Sigmoid colon (tissue), 7 donors: ENCODE data around the gene TNC. TPM values are rescaled to one million over a fixed set of nuclear protein-coding genes. Genes with fewer than 3 reads are reported as not detected.

Source experiments
- DNase-seq: peaks from one replicate; pipeline ENCODE4 v3.0.0-alpha.2; 2019
- H3K27ac ChIP-seq, 4 donors: fragments of 200-600 bp; sonication (generic); one replicate each; pipeline ENCODE4 v1.5.1; 2016 to 2019; ENCODE audit warnings: mild to moderate bottlenecking in 1 of 4
- H3K27me3 ChIP-seq, 3 donors: fragments of 200-600 bp; sonication (generic); one replicate each; pipeline ENCODE4 v1.5.1; 2019; ENCODE audit warnings: mild to moderate bottlenecking in 1 of 3
- H3K36me3 ChIP-seq, 4 donors: fragments of 200-600 bp; sonication (generic); one replicate each; pipeline ENCODE4 v1.5.1; 2016 to 2019
- H3K4me1 ChIP-seq, 4 donors: fragments of 200-600 bp; sonication (generic); one replicate each; pipeline ENCODE4 v1.5.1; 2017 to 2019
- H3K4me3 ChIP-seq, 4 donors: fragments of 200-600 bp; sonication (generic); one replicate each; pipeline ENCODE4 v1.5.1; 2017 to 2019; ENCODE audit warnings: mild to moderate bottlenecking in 2 of 4, moderate library complexity in 1 of 4
- H3K9me3 ChIP-seq, 4 donors: fragments of 200-600 bp in 3 of 4; sonication (generic) in 3 of 4; one replicate each; pipeline versions ENCODE4 v1.5.1 to v1.6.1; 2013 to 2019
- EP300 ChIP-seq, 4 donors: sonication (generic); formaldehyde crosslinking; IDR thresholded peaks; one replicate each; pipeline ENCODE4 v1.6.1; 2017; ENCODE audit warnings: antibody characterized with exemption in 4 of 4
- POLR2A ChIP-seq, 2 donors: fragments of 450-650 bp; IDR thresholded peaks; one replicate each; pipeline ENCODE4 v1.6.1; 2016; ENCODE audit warnings: antibody characterized with exemption in 2 of 2, mild to moderate bottlenecking in 2 of 2, moderate library complexity in 2 of 2
- POLR2AphosphoS5 ChIP-seq, 4 donors: sonication (generic); formaldehyde crosslinking; IDR thresholded peaks; one replicate each; pipeline ENCODE4 v1.6.1; 2017; ENCODE audit warnings: antibody characterized with exemption in 4 of 4
- WGBS, 2 donors: extraction: QIAGEN DNeasy Blood & Tissue Kit; methylation state at CpG; one replicate each; pipeline ENCODE4 v1.1.7; 2013; 5-methylcytosine and 5-hydroxymethylcytosine counted together
- intact Hi-C: fragments of 100-400 bp; cut with DNase I; formaldehyde crosslinking; loops from one replicate; pipeline ENCODE4 v1.15.1; 2023
- polyA plus RNA-seq, 3 donors: library from polyadenylated mRNA; stranded (reverse); fragments of 200-250 nt; gene quantifications; one replicate each; pipeline ENCODE4 v1.2.3, GENCODE V29; 2013
- total RNA-seq, 4 donors: library from RNA; depleted of rRNA; stranded (reverse); fragments of >200 nt; gene quantifications; one replicate each; pipeline ENCODE4 v1.1.0, GENCODE V29; 2016
- TF ChIP-seq, protein P1 (sequence below), 4 experiments: fragments of 450-650 bp in 3 of 4; fragments of 200-600 bp in 1 of 4; IDR thresholded peaks; one replicate each; pipeline ENCODE4 v1.5.1; 2016 to 2019; ENCODE audit warnings: antibody characterized with exemption in 4 of 4, mild to moderate bottlenecking in 3 of 4, moderate library complexity in 2 of 4
- donor health status: healthy with polysubstance abuse.
- donor health status: Bipolar disorder and iron deficiency.
- donor health status: healthy.

Gene TNC
- total and polyA plus RNA-seq, 7 donors = 0.69 to 742 (median 127) TPM

DNA sequence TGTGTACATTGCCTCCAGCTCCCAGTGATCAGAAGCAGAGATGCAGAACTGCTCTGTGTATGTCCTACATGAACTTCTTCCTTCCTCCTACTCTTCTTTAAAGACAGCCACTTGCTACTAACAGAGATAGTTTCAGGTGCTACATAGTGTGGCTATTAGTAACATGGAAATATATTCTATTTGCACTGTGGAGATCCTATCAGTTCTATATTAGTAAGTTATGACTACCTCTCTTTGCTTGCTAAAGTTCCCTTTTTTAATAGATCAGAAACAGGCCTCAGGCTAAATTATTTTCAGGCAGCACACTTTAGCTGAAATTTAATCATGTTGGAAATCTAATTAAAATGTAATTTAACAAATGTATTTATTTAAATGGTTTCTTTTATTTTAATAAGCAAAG is 123.2 kb downstream of the TNC start:
- intact Hi-C loops = no loop called here
- TF ChIP-seq, protein P1, sequence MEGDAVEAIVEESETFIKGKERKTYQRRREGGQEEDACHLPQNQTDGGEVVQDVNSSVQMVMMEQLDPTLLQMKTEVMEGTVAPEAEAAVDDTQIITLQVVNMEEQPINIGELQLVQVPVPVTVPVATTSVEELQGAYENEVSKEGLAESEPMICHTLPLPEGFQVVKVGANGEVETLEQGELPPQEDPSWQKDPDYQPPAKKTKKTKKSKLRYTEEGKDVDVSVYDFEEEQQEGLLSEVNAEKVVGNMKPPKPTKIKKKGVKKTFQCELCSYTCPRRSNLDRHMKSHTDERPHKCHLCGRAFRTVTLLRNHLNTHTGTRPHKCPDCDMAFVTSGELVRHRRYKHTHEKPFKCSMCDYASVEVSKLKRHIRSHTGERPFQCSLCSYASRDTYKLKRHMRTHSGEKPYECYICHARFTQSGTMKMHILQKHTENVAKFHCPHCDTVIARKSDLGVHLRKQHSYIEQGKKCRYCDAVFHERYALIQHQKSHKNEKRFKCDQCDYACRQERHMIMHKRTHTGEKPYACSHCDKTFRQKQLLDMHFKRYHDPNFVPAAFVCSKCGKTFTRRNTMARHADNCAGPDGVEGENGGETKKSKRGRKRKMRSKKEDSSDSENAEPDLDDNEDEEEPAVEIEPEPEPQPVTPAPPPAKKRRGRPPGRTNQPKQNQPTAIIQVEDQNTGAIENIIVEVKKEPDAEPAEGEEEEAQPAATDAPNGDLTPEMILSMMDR (IDR thresholded peaks at IDR 0.05) = no peak
- no peak for TF ChIP-seq EP300 (IDR thresholded peaks at IDR 0.05)
- TF ChIP-seq POLR2A (IDR thresholded peaks at IDR 0.05) = no peak
- no peak for TF ChIP-seq POLR2AphosphoS5 (IDR thresholded peaks at IDR 0.05)
- no peak overlapping the region for H3K4me3 ChIP-seq
- H3K9me3 ChIP-seq = no peaks in the 10 kb centered on the region
- H3K27me3 ChIP-seq = no peaks in the 10 kb centered on the region
- H3K4me1 ChIP-seq = no peaks in the 10 kb centered on the region
- no peaks in the 10 kb centered on the region for H3K36me3 ChIP-seq
- no peak for DNase-seq
- no peak overlapping the region for H3K27ac ChIP-seq

DNA sequence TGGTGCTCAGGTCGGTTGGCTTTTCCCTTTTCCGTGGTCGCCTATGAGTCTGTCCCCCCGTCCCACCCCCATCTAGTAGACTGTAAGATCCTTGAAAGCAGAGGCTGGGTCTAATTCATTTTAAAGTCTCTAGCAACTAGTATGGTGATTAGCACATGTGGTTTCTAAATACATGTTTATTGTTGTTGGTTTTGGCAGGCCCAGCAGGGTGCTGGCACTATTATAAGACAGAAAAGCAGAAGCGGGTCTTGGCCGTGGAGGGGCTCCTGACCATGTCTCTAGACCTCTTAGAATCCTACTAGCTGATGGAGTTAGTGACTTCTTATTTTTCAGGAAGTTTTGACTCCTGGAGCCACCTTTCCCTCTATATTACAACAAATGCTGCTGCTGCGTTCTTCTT is 126.1 kb downstream of the TNC start:
- intact Hi-C loops = no loop called here
- no peak for DNase-seq

DNA sequence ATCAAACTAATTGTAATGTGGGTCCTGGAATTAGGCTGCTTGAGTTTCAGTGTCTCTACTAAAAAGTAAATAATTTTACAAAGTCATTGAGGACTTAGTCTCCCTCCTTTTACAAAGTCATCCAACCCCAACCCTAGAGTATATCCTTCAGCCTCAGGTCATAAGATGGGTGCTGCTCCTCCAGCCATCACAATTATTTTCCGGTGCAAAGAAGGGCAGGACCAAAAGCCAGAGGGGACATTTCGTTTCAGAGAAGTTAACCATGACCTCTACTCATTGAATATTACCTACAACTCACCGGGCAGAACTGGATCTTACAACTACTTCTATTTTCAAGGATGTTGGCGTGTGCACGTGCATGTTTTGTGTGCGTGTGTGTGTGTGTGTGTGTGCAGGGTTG is 127.1 kb downstream of the TNC start:
- no peak for TF ChIP-seq POLR2A (IDR thresholded peaks at IDR 0.05)
- TF ChIP-seq EP300 (IDR thresholded peaks at IDR 0.05) = no peak
- TF ChIP-seq, protein P1 (IDR thresholded peaks at IDR 0.05) = no peak
- no peak for DNase-seq
- Histone ChIP-seq H3K36me3 (no peaks in the 10 kb centered on the region), H3K27ac (no peak overlapping the region), H3K4me3 (no peak overlapping the region), H3K9me3 (no peaks in the 10 kb centered on the region), H3K27me3 (no peaks in the 10 kb centered on the region), H3K4me1 (no peaks in the 10 kb centered on the region)
- WGBS, 2 donors = 83 to 87% methylated on average over 6 of the region's 6 CpGs
- intact Hi-C loops = no loop called here

More for the DNA sequence above, 126.1 kb downstream of the TNC start:
- H3K9me3 ChIP-seq = no peaks in the 10 kb centered on the region
- TF ChIP-seq POLR2A (IDR thresholded peaks at IDR 0.05) (no peak), POLR2AphosphoS5 (IDR thresholded peaks at IDR 0.05) (no peak), EP300 (IDR thresholded peaks at IDR 0.05) (no peak)
- TF ChIP-seq, protein P1 (IDR thresholded peaks at IDR 0.05) = no peak
- H3K4me1 ChIP-seq = no peaks in the 10 kb centered on the region
- 65 to 85% methylated on average over 7 of the region's 7 CpGs for WGBS, 2 donors
- H3K4me3 ChIP-seq = no peak overlapping the region
- no peaks in the 10 kb centered on the region for H3K36me3 ChIP-seq
- no peak overlapping the region for H3K27ac ChIP-seq
- H3K27me3 ChIP-seq = no peaks in the 10 kb centered on the region

DNA sequence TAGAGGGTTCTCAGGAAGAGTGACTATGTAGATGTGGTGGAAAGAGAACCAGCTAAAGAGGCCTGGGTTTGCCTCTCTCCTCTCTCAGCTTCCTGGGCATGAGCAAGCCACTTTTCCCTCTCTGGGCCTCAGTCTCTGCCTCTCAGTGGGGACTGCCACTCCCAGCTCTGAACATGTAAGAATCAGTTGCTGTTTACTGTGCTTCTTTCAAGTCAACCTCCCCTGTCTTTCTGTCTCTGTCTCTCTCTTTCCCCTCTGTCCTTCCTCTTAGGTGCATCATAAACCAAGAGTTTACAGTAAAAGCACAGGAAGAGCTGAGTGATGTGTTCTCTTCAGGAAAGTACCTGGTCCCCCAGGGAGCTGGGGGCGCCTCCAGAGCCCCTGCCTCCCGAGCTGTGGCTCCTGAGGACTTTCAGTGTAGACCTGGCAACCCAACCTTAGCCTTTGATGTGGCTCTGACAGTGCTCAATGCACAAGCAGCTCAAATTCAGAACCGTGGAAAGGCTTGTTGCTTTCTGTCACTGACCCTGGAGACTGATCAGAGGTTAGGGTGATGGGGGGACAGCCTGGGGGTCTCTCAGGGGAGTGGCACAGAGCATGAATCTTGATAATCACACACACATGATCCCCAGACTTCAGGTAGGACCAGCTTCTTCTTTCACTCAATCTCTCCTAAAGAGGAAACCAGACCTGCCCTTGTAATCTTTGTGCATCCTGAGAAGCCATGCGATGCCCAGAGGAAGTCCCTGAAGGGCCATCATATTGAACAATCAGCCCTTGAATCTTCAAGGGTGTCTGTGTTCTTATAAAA is 128.2 kb downstream of the TNC start:
- H3K9me3 ChIP-seq = no peaks in the 10 kb centered on the region
- no peak overlapping the region for H3K27ac ChIP-seq
- no peak overlapping the region for H3K4me3 ChIP-seq
- intact Hi-C loops = no loop called here
- no peaks in the 10 kb centered on the region for H3K27me3 ChIP-seq
- TF ChIP-seq, protein P1 (IDR thresholded peaks at IDR 0.05) = no peak
- TF ChIP-seq POLR2AphosphoS5 (IDR thresholded peaks at IDR 0.05) = no peak
- TF ChIP-seq EP300 (IDR thresholded peaks at IDR 0.05) = no peak
- DNase-seq = no peak
- H3K4me1 ChIP-seq = no peaks in the 10 kb centered on the region
- 38 to 48% methylated on average over 4 of the region's 4 CpGs for WGBS, 2 donors
- H3K36me3 ChIP-seq = no peaks in the 10 kb centered on the region
